ENCODE measurements around the gene CA6.

DNA sequence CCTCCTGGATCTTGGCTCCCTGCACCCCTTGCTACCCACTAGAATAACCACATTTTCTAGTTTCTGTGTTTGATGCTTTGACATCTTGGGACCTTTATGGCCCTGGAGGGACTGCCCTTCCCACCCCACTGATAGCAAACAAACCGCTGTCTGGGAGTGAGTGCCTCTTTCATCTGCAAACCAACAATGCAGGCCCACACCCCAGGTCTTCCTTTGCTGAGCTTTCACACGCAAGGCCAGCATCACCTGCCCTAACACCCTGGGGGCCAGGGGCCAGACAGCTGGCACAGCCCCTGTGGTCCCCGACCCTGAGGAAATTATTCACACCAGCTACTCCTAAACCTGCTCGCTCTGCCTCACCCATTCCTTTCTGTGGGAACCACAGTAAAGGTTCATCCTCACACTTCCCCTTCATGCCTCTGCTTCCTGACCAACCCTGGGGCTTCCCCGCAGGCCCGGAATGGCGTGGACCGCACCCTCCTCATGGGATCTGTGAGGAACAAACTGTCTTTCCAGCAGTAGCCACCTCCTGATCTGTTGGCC lies 65.2 kb downstream of the CA6 start:
- TF ChIP-seq ARNT (IDR thresholded peaks at IDR 0.05) = no peak
- no peak for TF ChIP-seq ELF4 (IDR thresholded peaks at IDR 0.05)
- TF ChIP-seq FOXA1 (IDR thresholded peaks at IDR 0.05) = no peak
- no peak for TF ChIP-seq ZNF384 (IDR thresholded peaks at IDR 0.05)
- TF ChIP-seq CTBP1 (IDR thresholded peaks at IDR 0.05; ENCODE audit: borderline replicate concordance) = no peak
- TF ChIP-seq, protein P1, sequence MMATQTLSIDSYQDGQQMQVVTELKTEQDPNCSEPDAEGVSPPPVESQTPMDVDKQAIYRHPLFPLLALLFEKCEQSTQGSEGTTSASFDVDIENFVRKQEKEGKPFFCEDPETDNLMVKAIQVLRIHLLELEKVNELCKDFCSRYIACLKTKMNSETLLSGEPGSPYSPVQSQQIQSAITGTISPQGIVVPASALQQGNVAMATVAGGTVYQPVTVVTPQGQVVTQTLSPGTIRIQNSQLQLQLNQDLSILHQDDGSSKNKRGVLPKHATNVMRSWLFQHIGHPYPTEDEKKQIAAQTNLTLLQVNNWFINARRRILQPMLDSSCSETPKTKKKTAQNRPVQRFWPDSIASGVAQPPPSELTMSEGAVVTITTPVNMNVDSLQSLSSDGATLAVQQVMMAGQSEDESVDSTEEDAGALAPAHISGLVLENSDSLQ (IDR thresholded peaks at IDR 0.05) = no peak
- TF ChIP-seq FOXK2 (IDR thresholded peaks at IDR 0.05) = no peak
- TF ChIP-seq FOXM1 (IDR thresholded peaks at IDR 0.05; ENCODE audit: borderline replicate concordance) = no peak
